Measurements from ENCODE around the gene FGD4. TPM values are rescaled to one million over a fixed set of nuclear protein-coding genes. Genes with fewer than 3 reads are reported as not detected.
"Not testable (repeated sequence)": the region's sequence is repeated elsewhere in the genome, so short reads cannot be mapped to it uniquely, and the experiment has no call there.

The FGD4 gene
- total RNA-seq, 2 donors from 2014 or later = 24.3 to 49.3 TPM

- Histone ChIP-seq H3K4me3 (no peak overlapping the region), H3K4me1 (replicated peaks) (no peaks in the 10 kb centered on the region), H3K27me3 (replicated peaks; ENCODE audit: insufficient read depth) (no peaks in the 10 kb centered on the region), H3K9me3 (no peaks in the 10 kb centered on the region), H3K36me3 (no peaks in the 10 kb centered on the region), H3K27ac (no peak overlapping the region)
- TF ChIP-seq CTCF (IDR thresholded peaks at IDR 0.05) (no peak), POLR2A (IDR thresholded peaks at IDR 0.05) (no peak), POLR2AphosphoS5 (IDR thresholded peaks at IDR 0.05) (no peak)
- DNase-seq (ENCODE audit: low spot score) = no peak
- intact Hi-C loops (cut with DNase I) = no loop called here
- 96% methylated on average over 4 of the region's 4 CpGs for WGBS
These were observed 161.2 kb downstream of the FGD4 start for GRCh38 chr12:32560520-32560919.

- WGBS = 92% methylated on average over 11 of the region's 11 CpGs
- Histone ChIP-seq H3K27ac (peak overlapping the region in 1 of 2 donors; percentile 44), H3K9me3 (no peaks in the 10 kb centered on the region), H3K27me3 (replicated peaks; ENCODE audit: insufficient read depth) (no peaks in the 10 kb centered on the region), H3K4me3 (no peak overlapping the region), H3K36me3 (no peaks in the 10 kb centered on the region), H3K4me1 (replicated peaks) (no peaks in the 10 kb centered on the region)
- intact Hi-C loops (cut with DNase I) = no loop called here
- TF ChIP-seq POLR2AphosphoS5 (IDR thresholded peaks at IDR 0.05) (no peak), CTCF (IDR thresholded peaks at IDR 0.05) (no peak)
- no peak for DNase-seq (ENCODE audit: low spot score)
These were observed 162.6 kb downstream of the FGD4 start for GRCh38 chr12:32561931-32562341.

GRCh38 chr12:32562413-32562812 lies 163.1 kb downstream of the FGD4 start:
- H3K36me3 ChIP-seq; intact Hi-C loops (cut with DNase I); H3K4me1 ChIP-seq (replicated peaks); H3K9me3 ChIP-seq; H3K4me3 ChIP-seq; DNase-seq (ENCODE audit: low spot score); H3K27me3 ChIP-seq (replicated peaks; ENCODE audit: insufficient read depth): not testable (repeated sequence)
- H3K27ac ChIP-seq = peak overlapping the region in 1 of 2 donors; percentile 44
- WGBS = 64% methylated on average over 6 of the region's 6 CpGs

- TF ChIP-seq CTCF (IDR thresholded peaks at IDR 0.05) (no peak), POLR2AphosphoS5 (IDR thresholded peaks at IDR 0.05) (no peak), POLR2A (IDR thresholded peaks at IDR 0.05) (no peak)
- intact Hi-C loops (cut with DNase I) = no loop called here
- WGBS = 54% methylated on average over 2 of the region's 2 CpGs
- Histone ChIP-seq H3K27me3 (replicated peaks; ENCODE audit: insufficient read depth) (no peaks in the 10 kb centered on the region), H3K9me3 (no peaks in the 10 kb centered on the region), H3K36me3 (no peaks in the 10 kb centered on the region), H3K27ac (no peak overlapping the region), H3K4me3 (no peak overlapping the region), H3K4me1 (replicated peaks) (no peaks in the 10 kb centered on the region)
- no peak for DNase-seq (ENCODE audit: low spot score)
These were observed 167.4 kb downstream of the FGD4 start for GRCh38 chr12:32566663-32567295.

GRCh38 chr12:32567296-32567674 lies 167.9 kb downstream of the FGD4 start:
- intact Hi-C loops (cut with DNase I) = no loop called here
- DNase-seq (ENCODE audit: low spot score) = no peak
- no peak overlapping the region for H3K4me3 ChIP-seq
- H3K9me3 ChIP-seq = no peaks in the 10 kb centered on the region
- no peak overlapping the region for H3K27ac ChIP-seq
- no peaks in the 10 kb centered on the region for H3K27me3 ChIP-seq (replicated peaks; ENCODE audit: insufficient read depth)
- no peaks in the 10 kb centered on the region for H3K4me1 ChIP-seq (replicated peaks)
- TF ChIP-seq CTCF (IDR thresholded peaks at IDR 0.05) (no peak), POLR2A (IDR thresholded peaks at IDR 0.05) (no peak), POLR2AphosphoS5 (IDR thresholded peaks at IDR 0.05) (no peak)
- 72% methylated on average over 6 of the region's 6 CpGs for WGBS
- no peaks in the 10 kb centered on the region for H3K36me3 ChIP-seq

Measured in prostate gland (tissue), 2 donors.